ENCODE results near the gene SPRYD4. TPM values are rescaled to one million over a fixed set of nuclear protein-coding genes. Genes with fewer than 3 reads are reported as not detected.
"Not testable (repeated sequence)": the region's sequence is repeated elsewhere in the genome, so short reads cannot be mapped to it uniquely, and the experiment has no call there.

SPRYD4 gene
- total RNA-seq, 2 experiments from 2014 or later = 2.9 to 3.1 TPM

DNA sequence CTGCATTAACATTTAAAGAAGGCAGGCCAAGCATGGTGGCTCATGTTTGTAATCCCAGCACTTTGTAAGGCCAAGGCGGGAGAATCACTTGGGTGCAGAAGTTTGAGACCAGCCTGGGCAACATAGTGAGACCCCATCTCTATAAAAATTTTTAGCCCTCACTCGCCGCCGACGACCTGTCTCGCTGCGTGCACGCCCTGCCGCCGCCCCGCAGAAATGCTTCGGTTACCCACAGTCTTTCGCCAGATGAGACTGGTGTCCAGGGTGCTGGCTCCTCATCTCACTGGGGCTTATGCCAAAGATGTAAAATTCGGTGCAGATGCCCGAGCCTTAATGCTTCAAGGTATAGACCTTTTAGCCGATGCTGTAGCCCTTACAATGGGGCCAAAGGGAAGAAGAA lies 42.4 kb downstream of the SPRYD4 start:
- H3K4me1 Mint-ChIP-seq = peaks cover 3% of the 10 kb centered on the region
- no peak overlapping the region for H3K27ac Mint-ChIP-seq
- DNase-seq = no peak
- no peaks in the 10 kb centered on the region for H3K36me3 Mint-ChIP-seq (ENCODE audit: low read depth)
- ChIA-PET CTCF (interaction anchor here (1.6 kb wide), 1 partner anchor 118 kb away, joined by 4 read pairs; no protein-coding TSS in a partner anchor), POLR2A (no interaction called here)
- no peak overlapping the region for H3K4me3 Mint-ChIP-seq
- no peaks in the 10 kb centered on the region for H3K9me3 Mint-ChIP-seq
- H3K27me3 Mint-ChIP-seq = peaks cover 20% of the 10 kb centered on the region

DNA sequence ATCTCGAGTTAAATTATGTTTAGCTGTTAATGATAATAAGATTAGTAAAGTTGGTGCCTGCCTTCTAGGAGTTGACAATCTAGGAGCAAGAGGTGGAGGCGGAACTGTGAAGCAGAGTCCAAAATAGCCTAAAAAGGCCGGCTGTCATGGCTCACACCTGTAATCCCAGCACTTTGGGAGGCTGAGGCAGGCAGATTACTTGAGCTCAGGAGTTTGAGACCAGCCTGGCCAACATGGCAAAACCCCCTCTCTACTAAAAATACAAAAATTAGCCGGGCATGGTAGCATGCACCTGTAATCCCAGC lies 45.6 kb downstream of the SPRYD4 start:
- peaks cover 20% of the 10 kb centered on the region for H3K27me3 Mint-ChIP-seq
- H3K36me3 Mint-ChIP-seq (ENCODE audit: low read depth) = not testable (repeated sequence)

DNA sequence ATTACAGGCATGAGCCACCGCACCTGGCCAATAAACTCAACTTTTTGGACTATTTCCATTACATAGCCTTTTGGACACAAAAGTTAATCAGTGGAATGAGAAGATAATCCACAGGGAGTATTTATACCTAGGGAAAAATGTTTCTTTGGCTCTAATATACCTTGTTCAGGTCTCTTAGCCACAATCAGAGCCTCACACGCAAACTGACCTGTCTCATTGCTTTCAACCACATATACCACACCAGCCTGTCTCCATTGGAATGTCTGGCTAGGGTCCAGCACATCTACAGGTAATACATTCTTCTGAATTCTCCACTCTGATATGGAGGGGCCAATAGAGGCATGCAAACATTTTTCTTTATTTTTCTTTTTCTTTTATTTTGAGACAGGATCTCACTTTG lies 49.5 kb downstream of the SPRYD4 start:
- ChIA-PET CTCF (interaction anchor here (0.9 to 1.3 kb wide), 3 partner anchors 73 to 119 kb away, joined by 3 to 4 read pairs (median 3); no protein-coding TSS in a partner anchor), POLR2A (no interaction called here)
- Mint-ChIP-seq H3K9me3 (no peaks in the 10 kb centered on the region), H3K27me3 (peaks cover 2% of the 10 kb centered on the region), H3K27ac (no peak overlapping the region), H3K36me3 (ENCODE audit: low read depth) (no peaks in the 10 kb centered on the region), H3K4me3 (no peak overlapping the region), H3K4me1 (peaks cover 25% of the 10 kb centered on the region)
- DNase-seq = no peak

More for the DNA sequence above, 45.6 kb downstream of the SPRYD4 start:
- CTCF ChIA-PET = interaction anchor here (0.7 to 4.0 kb wide), 27 partner anchors 8 to 488 kb away, joined by 3 to 58 read pairs (median 4); partner anchors contain the start of genes RBMS2 and STAT2
- POLR2A ChIA-PET, H3K27ac Mint-ChIP-seq, H3K4me1 Mint-ChIP-seq, DNase-seq, H3K9me3 Mint-ChIP-seq, H3K4me3 Mint-ChIP-seq: not testable (repeated sequence)

DNA sequence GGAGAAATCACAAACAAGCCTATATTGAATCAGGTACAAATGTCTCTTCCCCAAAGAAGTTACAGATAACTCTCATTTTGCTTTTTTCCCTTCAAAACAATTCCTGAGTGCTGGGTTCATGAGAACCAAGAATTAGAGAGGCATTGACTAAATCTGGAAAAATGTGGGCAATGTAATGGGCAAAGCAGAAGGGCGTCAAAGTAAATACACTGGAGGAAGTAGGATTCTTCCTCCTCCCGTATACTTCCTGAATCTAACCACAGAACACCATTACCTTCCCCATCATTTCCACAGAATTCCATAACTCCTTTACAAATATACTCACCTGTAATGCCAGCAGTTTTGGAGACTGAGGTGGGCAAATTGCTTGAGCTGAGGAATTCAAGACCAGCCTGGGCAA lies 50.2 kb downstream of the SPRYD4 start:
- no peak overlapping the region for H3K27ac Mint-ChIP-seq

DNA sequence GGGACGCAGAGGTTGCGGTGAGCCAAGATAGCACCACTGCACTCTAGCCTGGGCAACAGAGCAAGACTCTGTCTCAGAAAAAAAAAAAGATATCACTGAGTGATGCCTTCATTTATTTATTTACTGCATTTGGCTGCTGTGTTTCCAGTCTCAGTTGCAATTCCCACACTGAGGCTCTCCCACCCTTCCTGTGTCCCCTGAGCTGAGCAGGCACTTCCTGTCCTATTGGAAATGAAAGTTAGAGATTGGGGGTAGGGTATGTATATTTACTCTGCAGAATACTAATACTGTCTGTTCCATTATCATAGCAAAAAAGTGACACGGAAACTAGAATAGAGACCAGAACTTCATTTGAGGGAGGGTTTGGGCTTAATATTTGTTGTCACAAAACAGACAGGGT lies 51.7 kb downstream of the SPRYD4 start:
- H3K4me3 Mint-ChIP-seq = no peak overlapping the region
- ChIA-PET POLR2A (no interaction called here), CTCF (interaction anchor here (2.8 kb wide), 1 partner anchor 74 kb away, joined by 11 read pairs; no protein-coding TSS in a partner anchor)
- H3K36me3 Mint-ChIP-seq (ENCODE audit: low read depth) = no peaks in the 10 kb centered on the region
- H3K4me1 Mint-ChIP-seq = peaks cover 25% of the 10 kb centered on the region
- H3K27me3 Mint-ChIP-seq = no peaks in the 10 kb centered on the region
- H3K27ac Mint-ChIP-seq = no peak overlapping the region
- no peak for DNase-seq
- no peaks in the 10 kb centered on the region for H3K9me3 Mint-ChIP-seq

More for the DNA sequence above, 50.2 kb downstream of the SPRYD4 start:
- DNase-seq = no peak
- peaks cover 27% of the 10 kb centered on the region for H3K4me1 Mint-ChIP-seq
- no peaks in the 10 kb centered on the region for H3K36me3 Mint-ChIP-seq (ENCODE audit: low read depth)
- H3K4me3 Mint-ChIP-seq = no peak overlapping the region
- H3K9me3 Mint-ChIP-seq = no peaks in the 10 kb centered on the region
- CTCF ChIA-PET = no interaction called here
- POLR2A ChIA-PET = interaction anchor here (0.5 kb wide), 1 partner anchor 42 kb away, joined by 3 read pairs; no protein-coding TSS in a partner anchor
- H3K27me3 Mint-ChIP-seq = peaks cover under 1% of the 10 kb centered on the region

DNA sequence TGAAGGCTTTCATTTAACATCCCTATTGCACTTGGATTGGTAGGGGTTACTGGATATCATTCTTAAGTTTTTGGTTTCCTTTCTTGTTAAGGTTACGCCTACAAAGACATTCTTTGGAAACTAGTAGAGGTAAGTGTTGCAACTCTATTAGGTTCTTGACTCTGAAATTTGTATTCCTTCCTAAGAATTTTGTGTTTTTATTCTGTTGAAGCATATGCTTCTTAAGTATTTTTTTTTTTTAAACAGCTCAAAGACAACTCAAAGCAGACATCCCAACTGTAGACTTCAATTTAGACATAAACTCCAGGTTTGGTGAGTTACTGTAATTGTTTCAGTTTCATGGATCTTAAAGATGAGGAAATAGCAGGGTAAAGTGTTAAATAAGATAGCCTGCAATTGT lies 52.1 kb downstream of the SPRYD4 start:
- Mint-ChIP-seq H3K4me1 (peaks cover 25% of the 10 kb centered on the region), H3K27me3 (no peaks in the 10 kb centered on the region), H3K27ac (no peak overlapping the region), H3K9me3 (no peaks in the 10 kb centered on the region), H3K36me3 (ENCODE audit: low read depth) (no peaks in the 10 kb centered on the region), H3K4me3 (no peak overlapping the region)
- ChIA-PET CTCF (interaction anchor here (1.8 to 2.8 kb wide), 3 partner anchors 21 to 74 kb away, joined by 6 to 11 read pairs (median 6); no protein-coding TSS in a partner anchor), POLR2A (no interaction called here)
- DNase-seq = no peak

DNA sequence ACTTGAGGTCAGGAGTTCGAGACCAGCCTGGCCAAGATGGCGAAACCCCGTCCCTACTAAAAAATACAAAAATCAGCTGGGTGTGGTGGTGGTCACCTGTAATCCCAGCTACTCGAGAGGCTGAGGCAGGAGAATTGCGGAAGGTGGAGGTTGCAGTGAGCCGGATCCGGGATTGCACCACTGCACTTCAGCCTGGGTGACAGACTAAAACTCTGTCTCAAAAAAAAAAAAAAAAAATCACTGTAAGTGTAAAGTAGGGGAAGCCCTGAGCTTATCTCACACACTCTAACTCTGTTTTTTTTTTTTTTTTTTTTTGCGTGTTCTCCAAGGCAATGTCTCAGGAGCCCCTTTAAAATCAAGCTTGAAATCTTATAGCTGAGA lies 52.8 kb downstream of the SPRYD4 start:
- POLR2A ChIA-PET = interaction anchor here (1.0 to 1.9 kb wide), 2 partner anchors 108 to 188 kb away, joined by 3 to 6 read pairs; no protein-coding TSS in a partner anchor
- Mint-ChIP-seq H3K36me3 (ENCODE audit: low read depth) (no peaks in the 10 kb centered on the region), H3K4me3 (peak overlapping the region; percentile 56), H3K27me3 (no peaks in the 10 kb centered on the region), H3K4me1 (peaks cover 25% of the 10 kb centered on the region), H3K9me3 (no peaks in the 10 kb centered on the region), H3K27ac (no peak overlapping the region)
- no peak for DNase-seq
- CTCF ChIA-PET = interaction anchor here (0.7 to 2.8 kb wide), 9 partner anchors 8 to 255 kb away, joined by 3 to 11 read pairs (median 5); no protein-coding TSS in a partner anchor

DNA sequence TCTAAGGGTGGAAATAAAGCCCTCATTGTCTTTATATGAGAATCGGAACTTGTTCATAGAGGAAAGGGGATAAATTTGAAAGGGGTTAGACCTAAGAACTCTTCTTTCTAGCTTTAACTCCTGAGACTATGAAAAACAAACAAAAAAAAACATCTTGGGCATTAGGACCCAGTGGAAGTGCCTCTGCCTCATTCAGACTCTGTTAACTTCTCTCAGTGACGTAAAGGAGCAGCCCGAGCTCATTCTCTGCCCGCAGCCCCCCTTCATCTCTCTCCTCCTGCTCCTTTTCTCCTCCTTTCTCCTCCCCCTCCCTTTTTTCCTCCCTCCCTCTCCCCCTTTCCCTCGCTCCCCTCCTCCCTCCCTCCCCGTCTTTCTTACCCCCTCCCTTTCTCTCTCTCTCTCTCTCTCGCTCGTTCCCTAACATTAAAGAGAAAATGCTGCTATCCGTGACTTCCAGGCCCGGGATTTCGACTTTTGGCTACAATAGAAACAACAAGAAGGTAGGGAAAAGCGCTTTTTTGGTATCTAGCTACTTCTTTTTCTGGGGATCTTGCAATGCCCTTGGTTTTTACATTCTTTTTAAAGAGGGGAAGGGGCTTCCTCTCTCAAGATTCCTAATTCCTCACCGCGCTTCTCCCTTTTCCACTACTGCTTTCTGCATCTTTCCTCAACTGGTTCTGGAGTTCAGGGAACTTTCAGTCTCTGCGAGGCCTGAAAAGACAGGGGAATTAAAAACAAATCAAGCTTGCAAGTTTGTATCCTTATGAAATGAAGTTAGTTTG lies 53.4 kb downstream of the SPRYD4 start, which contains the start of gene RBMS2:
RBMS2 (plus strand) TSS at position 231 of the 782 bp plus-strand sequence; CDS start at position 435, 204 bp downstream.
- ChIA-PET CTCF (interaction anchor here (0.5 to 2.8 kb wide), 12 partner anchors 9 to 254 kb away, joined by 3 to 11 read pairs (median 5); no protein-coding TSS in a partner anchor), POLR2A (interaction anchor here (1.0 to 1.9 kb wide), 3 partner anchors 107 to 189 kb away, joined by 3 to 6 read pairs (median 4); no protein-coding TSS in a partner anchor)
- H3K4me1 Mint-ChIP-seq = peaks cover 25% of the 10 kb centered on the region
- H3K4me3 Mint-ChIP-seq = peak within 1 kb of the TSS; percentile 56
- H3K36me3 Mint-ChIP-seq (ENCODE audit: low read depth) = no peaks in the 10 kb centered on the region
- H3K27me3 Mint-ChIP-seq = no peaks in the 10 kb centered on the region
- H3K9me3 Mint-ChIP-seq = no peaks in the 10 kb centered on the region
- DNase-seq = peak; percentile 45
- peak within 1 kb of the TSS; percentile 14 for H3K27ac Mint-ChIP-seq

DNA sequence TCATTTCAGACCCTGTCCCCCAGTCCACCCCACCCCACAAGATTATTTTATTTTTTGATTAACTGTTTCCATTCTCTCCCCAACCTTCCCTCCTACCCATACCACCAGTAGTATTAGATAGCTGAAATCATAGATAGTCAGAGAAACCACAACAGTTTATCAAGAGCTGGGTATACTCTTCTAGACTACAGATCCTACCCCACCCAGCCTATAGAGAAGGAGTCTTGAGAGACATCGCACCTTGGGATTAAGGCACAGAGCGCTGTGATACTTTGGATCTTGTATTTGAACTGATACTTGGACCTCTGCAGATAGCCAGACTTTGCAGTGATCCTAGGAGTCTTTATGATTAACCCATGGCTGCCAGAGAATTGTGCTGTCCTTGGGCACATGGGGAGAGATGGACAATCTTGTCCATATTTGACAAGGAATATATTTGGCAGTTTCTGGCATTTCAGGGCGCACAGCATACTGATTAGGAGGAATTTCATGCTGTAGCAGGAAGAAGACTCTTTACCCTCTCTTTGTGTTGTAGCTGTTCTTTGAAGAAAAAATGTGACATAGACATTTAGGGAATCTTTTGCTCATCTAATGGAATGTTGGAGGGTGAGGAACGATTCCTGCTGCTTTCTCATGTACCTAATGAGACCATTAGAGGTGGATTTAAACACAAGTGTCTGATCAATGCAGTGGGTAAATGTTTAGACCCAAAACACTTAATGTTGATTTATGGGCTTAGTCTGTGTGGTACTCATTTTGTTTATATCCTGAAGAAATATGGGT lies 54.2 kb downstream of the SPRYD4 start:
- Mint-ChIP-seq H3K4me1 (peaks cover 25% of the 10 kb centered on the region), H3K36me3 (ENCODE audit: low read depth) (no peaks in the 10 kb centered on the region), H3K27ac (no peak overlapping the region), H3K9me3 (no peaks in the 10 kb centered on the region), H3K27me3 (no peaks in the 10 kb centered on the region), H3K4me3 (peak overlapping the region; percentile 56)
- ChIA-PET POLR2A (interaction anchor here (1.8 to 1.9 kb wide), 2 partner anchors 106 to 113 kb away, joined by 4 to 6 read pairs; no protein-coding TSS in a partner anchor), CTCF (interaction anchor here (0.6 to 2.8 kb wide), 9 partner anchors 10 to 422 kb away, joined by 3 to 11 read pairs (median 3); no protein-coding TSS in a partner anchor)
- DNase-seq = no peak

DNA sequence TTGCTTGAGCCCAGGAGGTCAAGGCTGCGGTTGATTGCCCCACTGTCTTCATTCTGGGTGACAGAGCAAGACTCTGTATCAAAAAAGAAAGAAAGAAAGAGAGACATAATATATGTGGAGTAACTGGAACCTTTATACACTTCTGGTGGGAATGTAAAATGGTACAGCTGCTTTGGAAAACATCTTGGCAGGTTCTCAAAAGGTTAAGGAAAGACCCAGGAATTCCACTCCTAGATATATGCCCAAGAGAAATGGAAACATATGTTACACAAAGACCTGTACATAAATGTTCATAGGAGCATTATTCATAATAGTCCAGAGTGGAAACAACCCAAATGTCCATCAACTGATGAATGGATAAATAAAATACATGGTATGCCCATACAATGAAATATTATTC lies 60.5 kb downstream of the SPRYD4 start:
- no peaks in the 10 kb centered on the region for H3K36me3 Mint-ChIP-seq (ENCODE audit: low read depth)
- H3K4me3 Mint-ChIP-seq = no peak overlapping the region
- H3K27me3 Mint-ChIP-seq = peaks cover 2% of the 10 kb centered on the region
- H3K4me1 Mint-ChIP-seq = no peaks in the 10 kb centered on the region
- no peak for DNase-seq
- CTCF ChIA-PET = interaction anchor here (1.1 kb wide), 1 partner anchor 44 kb away, joined by 3 read pairs; no protein-coding TSS in a partner anchor
- POLR2A ChIA-PET = no interaction called here
- no peaks in the 10 kb centered on the region for H3K9me3 Mint-ChIP-seq
- H3K27ac Mint-ChIP-seq = no peak overlapping the region

Data from activated CD4-positive, alpha-beta memory T cell treated with anti-CD3 and anti-CD28 coated beads, Interleukin-2, amount 10 ng/mL, durations not matched to agents 7 days and 5 days (primary cell).